Mammary epithelial cell (primary cell): ENCODE data around the gene CSN3.

Experiments
- CTCF ChIP-seq, 2 donors: IDR thresholded peaks in 1 of 2; conservative IDR thresholded peaks in 1 of 2; 2 replicates each; pipeline ENCODE4 v1.5.1; 2011 to 2012; ENCODE audit warnings: inconsistent platforms in 2 of 2, low read length in 2 of 2, mild to moderate bottlenecking in 2 of 2, control low read depth in 1 of 2, low read depth in 1 of 2; ENCODE audit not compliant: insufficient read depth in 1 of 2; ENCODE audit errors: extremely low read depth in 1 of 2
- EZH2 ChIP-seq: IDR thresholded peaks from 2 replicates; pipeline ENCODE4 v1.6.1; 2012; ENCODE audit warnings: low read length, inconsistent platforms, borderline replicate concordance

DNA sequence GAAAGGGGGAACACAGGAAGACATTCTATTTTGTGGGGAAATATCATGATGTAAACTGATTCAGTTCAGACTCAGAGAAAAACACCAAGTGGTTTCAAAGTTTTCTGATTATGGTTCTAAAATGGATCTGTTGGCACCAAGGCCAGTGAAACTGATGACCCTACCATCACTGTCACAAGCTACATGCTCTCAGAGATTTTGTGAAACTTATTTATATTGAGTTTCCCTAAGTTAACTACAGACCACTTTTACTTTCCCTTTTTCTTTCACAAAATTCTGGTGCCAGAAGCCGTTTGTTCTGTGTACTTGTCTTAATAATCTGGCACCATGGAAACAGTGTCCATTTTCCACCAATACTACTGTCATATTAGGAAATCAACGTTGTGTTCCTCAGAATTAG lies 48.9 kb downstream of the CSN3 start:
- no peak for TF ChIP-seq CTCF (conservative IDR thresholded peaks at IDR 0.05 in 1 of 2, IDR thresholded peaks at IDR 0.05 in 1 of 2; ENCODE audit: extremely low read depth in 1 of 2, insufficient read depth in 1 of 2, low read depth in 1 of 2, low read length in 2 of 2)
- TF ChIP-seq EZH2, result no peak
